Measurements from ENCODE around the gene HLA-B. TPM values are rescaled to one million over a fixed set of nuclear protein-coding genes. Genes with fewer than 3 reads are reported as not detected.

The HLA-B gene
- polyA plus RNA-seq, 1 donor from 2014 or later, result 6,901 TPM

DNA sequence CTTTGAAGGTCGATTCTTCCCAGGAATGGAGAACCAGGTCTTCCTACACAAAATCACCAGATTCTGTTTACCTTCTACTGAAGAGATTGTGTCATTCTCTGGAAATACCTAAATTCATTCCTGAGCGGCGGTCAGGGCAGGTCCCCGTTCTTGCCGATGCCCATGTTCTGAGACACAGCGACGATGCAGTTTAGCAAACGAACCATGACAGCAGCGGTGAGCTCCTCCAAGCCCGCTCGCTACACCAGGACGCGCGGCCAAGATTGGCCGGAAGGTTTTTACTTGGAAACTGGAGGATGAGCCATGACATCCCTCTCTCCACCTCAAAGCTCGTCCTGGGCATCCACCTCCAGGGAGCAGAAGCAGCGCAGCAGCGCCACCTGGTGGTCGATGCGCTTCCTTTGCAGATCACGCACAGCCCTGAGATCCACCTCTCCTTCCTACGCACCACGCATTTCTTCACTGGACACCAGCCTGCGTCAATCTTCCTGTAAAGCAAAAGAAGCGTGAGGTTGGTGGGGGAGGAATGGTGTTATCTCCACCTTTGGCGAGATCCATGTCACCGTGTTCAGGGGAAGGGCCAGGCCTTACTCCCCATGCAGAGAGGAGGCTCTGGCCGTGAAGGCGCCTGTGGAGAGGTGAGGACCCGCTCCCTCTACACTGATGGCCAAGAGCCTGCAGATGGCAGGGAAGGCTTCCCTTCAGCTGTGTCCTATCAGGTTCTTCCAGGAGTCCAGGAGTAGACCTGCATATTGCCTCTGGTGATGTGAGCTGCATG is 9.9 kb upstream of the HLA-B start:
- peaks cover 0 to 8% (median 6%) of the 10 kb centered on the region in 3 donors for H3K4me1 Mint-ChIP-seq
- peak overlapping the region; percentile 15 to 90 (median 87) for H3K4me3 Mint-ChIP-seq
- peaks cover 17% of the 10 kb centered on the region for H3K27me3 Mint-ChIP-seq
- peaks cover 0 to 3% (median under 1%) of the 10 kb centered on the region in 3 donors for H3K9me3 Mint-ChIP-seq
- H3K36me3 Mint-ChIP-seq, result peaks cover 4% of the 10 kb centered on the region
- peak overlapping the region in 1 of 3 donors; percentile 5 for H3K27ac Mint-ChIP-seq

- Mint-ChIP-seq H3K4me1 (peaks cover 0 to 8% (median 6%) of the 10 kb centered on the region in 3 donors), H3K27me3 (peaks cover 17% of the 10 kb centered on the region), H3K4me3 (no peak overlapping the region), H3K27ac (peak overlapping the region in 1 of 3 donors; percentile 40), H3K36me3 (peaks cover 7% of the 10 kb centered on the region), H3K9me3 (peaks cover 0 to 4% (median 2%) of the 10 kb centered on the region in 3 donors)
Observed at GRCh38 chr6:31365864-31366263, 8.9 kb upstream of the HLA-B start.

DNA sequence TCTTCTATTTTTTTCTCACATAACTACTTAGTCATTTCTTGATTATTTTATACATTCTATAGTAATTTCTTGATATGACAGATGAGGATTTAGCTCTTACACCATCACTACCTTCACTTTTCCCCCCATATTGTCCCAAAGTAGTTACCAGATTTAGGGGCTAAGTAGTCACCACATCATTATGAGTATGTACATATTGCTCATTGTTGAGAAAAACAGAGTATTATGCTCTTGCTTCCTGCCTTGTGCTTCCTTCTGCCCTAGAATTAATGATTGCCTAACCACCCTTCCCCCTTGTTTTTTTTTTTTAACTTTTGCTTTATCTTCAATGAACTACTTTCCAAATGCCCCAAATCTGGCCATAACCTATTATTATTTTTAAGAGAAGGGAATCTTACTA is 6.8 kb upstream of the HLA-B start:
- Mint-ChIP-seq H3K27ac (no peak overlapping the region), H3K9me3 (peaks cover 0 to 4% (median 4%) of the 10 kb centered on the region in 3 donors), H3K36me3 (peaks cover 9% of the 10 kb centered on the region), H3K27me3 (peaks cover 8% of the 10 kb centered on the region), H3K4me3 (no peak overlapping the region), H3K4me1 (peaks cover 0 to 10% (median 10%) of the 10 kb centered on the region in 3 donors)

GRCh38 chr6:31362751-31363150 is 5.8 kb upstream of the HLA-B start:
- H3K4me1 Mint-ChIP-seq, result peaks cover 9 to 19% (median 15%) of the 10 kb centered on the region in 3 donors
- H3K36me3 Mint-ChIP-seq, result peaks cover 8% of the 10 kb centered on the region
- peaks cover 6% of the 10 kb centered on the region for H3K27me3 Mint-ChIP-seq
- H3K9me3 Mint-ChIP-seq, result peaks cover 0 to 4% (median 4%) of the 10 kb centered on the region in 3 donors
- no peak overlapping the region for H3K4me3 Mint-ChIP-seq
- H3K27ac Mint-ChIP-seq, result no peak overlapping the region

DNA sequence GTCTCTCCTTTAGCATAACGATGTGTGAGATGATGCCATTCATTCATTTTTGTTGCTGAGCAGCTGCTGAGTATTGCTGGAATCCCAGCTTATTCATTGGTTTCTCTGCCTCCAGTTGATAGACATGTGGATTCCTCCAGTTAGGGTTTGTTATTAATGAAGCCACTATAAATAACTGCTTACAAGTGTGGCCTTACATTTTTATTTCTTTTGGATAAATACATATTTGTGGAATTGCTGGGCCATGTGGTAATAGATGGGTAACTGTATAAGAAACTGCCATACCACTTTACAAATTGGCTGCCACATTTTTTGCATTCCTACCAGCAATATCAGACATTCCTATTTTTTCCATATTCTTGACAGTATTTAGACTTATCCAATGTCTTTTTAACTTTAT is 2.6 kb upstream of the HLA-B start:
- peak overlapping the region in 1 of 3 donors; percentile 90 for H3K27ac Mint-ChIP-seq
- peaks cover 13 to 18% (median 15%) of the 10 kb centered on the region in 3 donors for H3K4me1 Mint-ChIP-seq
- peaks cover 2% of the 10 kb centered on the region for H3K27me3 Mint-ChIP-seq
- peaks cover 13% of the 10 kb centered on the region for H3K36me3 Mint-ChIP-seq
- peaks cover 0 to 4% (median 4%) of the 10 kb centered on the region in 3 donors for H3K9me3 Mint-ChIP-seq
- peak overlapping the region in 2 of 4 donors; percentile 35 to 99 for H3K4me3 Mint-ChIP-seq

DNA sequence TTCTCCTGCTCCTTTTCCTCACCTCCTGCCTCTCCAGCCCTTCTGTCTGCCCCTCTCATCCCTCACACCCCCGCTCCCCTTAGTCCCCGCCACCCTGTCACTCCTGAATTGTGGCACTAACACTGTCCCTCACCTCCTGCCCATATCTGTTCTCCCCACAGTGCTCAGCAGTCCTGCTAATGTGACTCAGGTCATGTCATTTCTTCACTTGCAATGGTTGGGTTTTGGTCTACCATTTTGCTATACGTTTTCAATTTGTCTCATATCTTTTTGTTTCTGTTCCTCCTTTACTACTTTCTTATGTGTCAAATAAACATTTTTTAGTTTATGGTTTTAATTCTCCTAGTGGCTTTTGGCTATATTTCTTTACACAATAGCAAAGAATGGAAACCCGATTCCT is 1.3 kb upstream of the HLA-B start:
- Mint-ChIP-seq H3K4me1 (peaks cover 17 to 29% (median 20%) of the 10 kb centered on the region in 3 donors), H3K27ac (peak overlapping the region; percentile 100)

DNA sequence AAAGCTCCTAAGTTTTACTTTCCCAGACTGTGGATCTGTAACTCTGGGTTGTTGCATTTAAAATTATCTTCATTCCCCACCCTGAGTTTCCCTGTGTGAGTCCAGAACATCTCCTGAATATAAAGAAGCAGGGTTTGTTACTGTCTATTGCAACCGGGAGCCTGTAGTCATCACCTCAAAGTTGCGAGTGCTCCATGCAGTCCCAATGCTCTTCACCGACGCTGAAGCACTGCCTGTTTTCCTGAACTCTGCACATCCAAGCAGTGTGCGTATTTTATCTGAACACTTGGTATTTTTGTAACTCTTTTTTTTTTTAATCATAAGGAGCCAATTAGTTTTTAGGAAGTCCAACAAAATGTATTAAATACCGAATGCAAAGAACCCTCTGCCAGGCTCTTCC is 907 bp upstream of the HLA-B start:
- peaks cover 0 to 4% (median 4%) of the 10 kb centered on the region in 3 donors for H3K9me3 Mint-ChIP-seq
- peak overlapping the region; percentile 95 to 99 (median 99) for H3K4me3 Mint-ChIP-seq
- H3K27me3 Mint-ChIP-seq, result no peaks in the 10 kb centered on the region
- H3K36me3 Mint-ChIP-seq, result peaks cover 18% of the 10 kb centered on the region
- H3K4me1 Mint-ChIP-seq, result peaks cover 22 to 32% (median 25%) of the 10 kb centered on the region in 3 donors
- H3K27ac Mint-ChIP-seq, result peak overlapping the region; percentile 100

More for the DNA sequence above, 1.3 kb upstream of the HLA-B start:
- Mint-ChIP-seq H3K4me3 (peak overlapping the region; percentile 95 to 99 (median 99)), H3K9me3 (peaks cover 0 to 4% (median 4%) of the 10 kb centered on the region in 3 donors), H3K27me3 (no peaks in the 10 kb centered on the region), H3K36me3 (peaks cover 18% of the 10 kb centered on the region)

- Mint-ChIP-seq H3K4me3 (peak overlapping the region; percentile 95 to 99 (median 99)), H3K27ac (peak overlapping the region; percentile 100), H3K4me1 (peaks cover 34 to 45% (median 39%) of the 10 kb centered on the region in 3 donors), H3K36me3 (peaks cover 16% of the 10 kb centered on the region), H3K27me3 (no peaks in the 10 kb centered on the region), H3K9me3 (peaks cover 0 to 2% (median 0%) of the 10 kb centered on the region in 3 donors)
Observed at GRCh38 chr6:31356216-31356945, 598 bp downstream of the HLA-B start.

DNA sequence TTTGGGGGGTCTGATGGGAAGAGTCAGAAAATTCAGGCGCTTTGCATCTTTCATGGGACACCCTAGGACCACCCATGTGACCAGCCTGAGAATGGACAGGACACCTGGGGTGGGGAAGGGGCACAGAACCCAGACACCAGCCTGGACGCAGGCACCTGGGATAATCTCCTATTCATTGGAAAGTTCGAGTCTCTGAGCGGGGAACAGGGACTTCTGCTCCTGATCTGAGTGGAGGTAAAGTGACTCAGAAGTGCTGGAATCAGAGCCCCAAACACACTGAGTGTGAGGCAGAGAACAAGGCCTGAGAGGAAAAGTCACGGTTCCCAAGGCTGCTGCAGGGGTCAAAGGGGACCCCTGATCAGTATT is 1.4 kb downstream of the HLA-B start:
- Mint-ChIP-seq H3K4me1 (peaks cover 41 to 53% (median 47%) of the 10 kb centered on the region in 3 donors), H3K9me3 (no peaks in the 10 kb centered on the region), H3K4me3 (peak overlapping the region; percentile 95 to 99 (median 98)), H3K27me3 (no peaks in the 10 kb centered on the region), H3K36me3 (peaks cover 13% of the 10 kb centered on the region), H3K27ac (peak overlapping the region; percentile 92 to 100 (median 100))

GRCh38 chr6:31354864-31355582 is 2.0 kb downstream of the HLA-B start:
- H3K27me3 Mint-ChIP-seq, result no peaks in the 10 kb centered on the region
- H3K4me1 Mint-ChIP-seq, result peaks cover 47 to 59% (median 52%) of the 10 kb centered on the region in 3 donors
- peaks cover 11% of the 10 kb centered on the region for H3K36me3 Mint-ChIP-seq
- peak overlapping the region; percentile 92 to 100 (median 100) for H3K27ac Mint-ChIP-seq
- H3K9me3 Mint-ChIP-seq, result no peaks in the 10 kb centered on the region
- H3K4me3 Mint-ChIP-seq, result peak overlapping the region; percentile 95 to 99 (median 98)

DNA sequence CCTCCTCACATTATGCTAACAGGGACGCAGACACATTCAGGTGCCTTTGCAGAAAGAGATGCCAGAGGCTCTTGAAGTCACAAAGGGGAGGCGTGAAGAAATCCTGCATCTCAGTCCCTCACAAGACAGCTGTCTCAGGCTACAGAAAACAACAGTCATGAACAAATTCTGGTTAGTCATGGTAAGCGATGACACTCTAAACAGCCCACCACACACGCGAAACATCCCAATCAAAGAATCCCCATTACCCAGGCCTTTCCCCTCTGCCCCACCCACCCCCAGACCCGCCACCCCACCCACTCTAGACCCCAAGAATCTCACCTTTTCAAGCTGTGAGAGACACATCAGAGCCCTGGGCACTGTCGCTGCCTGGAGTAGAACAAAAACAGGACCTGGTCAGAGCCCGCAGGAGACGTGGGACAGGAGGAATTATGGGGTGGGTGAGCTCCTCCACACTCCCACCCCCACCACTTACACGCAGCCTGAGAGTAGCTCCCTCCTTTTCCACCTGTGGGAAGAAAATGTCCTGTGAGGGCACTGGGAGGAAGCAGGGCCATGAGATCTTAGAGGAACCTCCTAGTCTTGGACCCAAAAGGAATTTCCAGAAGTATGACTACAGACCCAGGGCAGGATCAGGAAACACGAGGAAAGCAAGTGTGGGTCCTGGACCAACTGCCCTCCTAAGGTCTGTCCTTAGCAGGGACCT is 2.7 kb downstream of the HLA-B start:
- Mint-ChIP-seq H3K36me3 (peaks cover 11% of the 10 kb centered on the region), H3K27me3 (no peaks in the 10 kb centered on the region), H3K4me1 (peaks cover 53 to 64% (median 57%) of the 10 kb centered on the region in 3 donors), H3K27ac (peak overlapping the region; percentile 91 to 100 (median 100)), H3K4me3 (peak overlapping the region; percentile 95 to 99 (median 98)), H3K9me3 (no peaks in the 10 kb centered on the region)

DNA sequence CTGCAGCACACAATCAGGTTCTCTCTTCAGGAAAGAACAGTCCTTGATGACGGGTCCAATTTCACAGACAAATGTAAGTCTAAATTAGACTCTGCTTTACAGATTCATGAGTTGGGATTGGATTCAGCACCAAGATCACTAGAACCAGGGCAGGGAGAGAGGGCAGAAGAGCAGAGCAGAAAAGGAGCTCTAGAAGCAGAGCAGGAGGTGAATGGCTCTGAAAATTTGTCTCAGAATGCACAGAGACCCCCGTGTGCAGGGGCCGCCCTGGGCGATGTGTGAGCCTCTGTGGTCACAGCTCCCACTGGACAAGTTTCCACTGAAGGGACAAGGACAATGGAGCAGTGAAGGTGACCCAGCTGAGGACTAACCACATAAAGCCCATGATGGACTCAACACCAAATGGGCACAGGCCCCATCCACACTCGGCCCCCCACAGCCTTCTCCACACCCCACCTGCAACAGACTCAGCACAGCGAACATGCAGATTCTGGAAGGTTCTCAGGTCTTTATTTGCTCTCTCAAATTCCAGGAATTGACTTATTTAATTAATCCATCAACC is 3.5 kb downstream of the HLA-B start:
- peak overlapping the region; percentile 91 to 100 (median 100) for H3K27ac Mint-ChIP-seq
- peaks cover 11% of the 10 kb centered on the region for H3K36me3 Mint-ChIP-seq
- no peaks in the 10 kb centered on the region for H3K27me3 Mint-ChIP-seq
- no peaks in the 10 kb centered on the region for H3K9me3 Mint-ChIP-seq
- peak overlapping the region; percentile 95 to 99 (median 98) for H3K4me3 Mint-ChIP-seq
- H3K4me1 Mint-ChIP-seq, result peaks cover 50 to 66% (median 57%) of the 10 kb centered on the region in 3 donors

- Mint-ChIP-seq H3K27me3 (no peaks in the 10 kb centered on the region), H3K27ac (peak overlapping the region; percentile 95 to 100 (median 100)), H3K36me3 (peaks cover 11% of the 10 kb centered on the region), H3K9me3 (no peaks in the 10 kb centered on the region), H3K4me3 (peak overlapping the region; percentile 95 to 99 (median 98)), H3K4me1 (peaks cover 44 to 64% (median 53%) of the 10 kb centered on the region in 3 donors)
Observed at GRCh38 chr6:31352683-31353383, 4.1 kb downstream of the HLA-B start.
